ES-I3 (cell line): ENCODE data around the gene DEDD2.

ENCODE experiments used
- H3K36me3 ChIP-seq: 2 replicates; pipeline ENCODE4 v1.6.1; 2013; ENCODE audit warnings: mild to moderate bottlenecking, low read length, control low read depth, moderate library complexity; ENCODE audit not compliant: insufficient read depth
- H3K4me1 ChIP-seq: 2 replicates; pipeline ENCODE4 v1.6.1; 2013; ENCODE audit warnings: mild to moderate bottlenecking, control low read depth, low read length; ENCODE audit not compliant: insufficient read depth
- H3K9ac ChIP-seq: 2 replicates; pipeline ENCODE4 v1.6.1; 2013; ENCODE audit warnings: low read depth, mild to moderate bottlenecking, low read length, moderate library complexity
- H3K9me3 ChIP-seq: 2 replicates; pipeline ENCODE4 v1.6.1; 2013; ENCODE audit warnings: mild to moderate bottlenecking, low read length, moderate library complexity; ENCODE audit not compliant: control insufficient read depth, insufficient read depth

The DEDD2 gene

GRCh38 chr19:42202290-42202880 lies 15.1 kb downstream of the DEDD2 start:
- H3K36me3 ChIP-seq = peaks cover 5% of the 10 kb centered on the region; the same call in 1 of the 2 replicates
- H3K4me1 ChIP-seq = peaks cover 15% of the 10 kb centered on the region
- H3K9ac ChIP-seq = no peak overlapping the region

DNA sequence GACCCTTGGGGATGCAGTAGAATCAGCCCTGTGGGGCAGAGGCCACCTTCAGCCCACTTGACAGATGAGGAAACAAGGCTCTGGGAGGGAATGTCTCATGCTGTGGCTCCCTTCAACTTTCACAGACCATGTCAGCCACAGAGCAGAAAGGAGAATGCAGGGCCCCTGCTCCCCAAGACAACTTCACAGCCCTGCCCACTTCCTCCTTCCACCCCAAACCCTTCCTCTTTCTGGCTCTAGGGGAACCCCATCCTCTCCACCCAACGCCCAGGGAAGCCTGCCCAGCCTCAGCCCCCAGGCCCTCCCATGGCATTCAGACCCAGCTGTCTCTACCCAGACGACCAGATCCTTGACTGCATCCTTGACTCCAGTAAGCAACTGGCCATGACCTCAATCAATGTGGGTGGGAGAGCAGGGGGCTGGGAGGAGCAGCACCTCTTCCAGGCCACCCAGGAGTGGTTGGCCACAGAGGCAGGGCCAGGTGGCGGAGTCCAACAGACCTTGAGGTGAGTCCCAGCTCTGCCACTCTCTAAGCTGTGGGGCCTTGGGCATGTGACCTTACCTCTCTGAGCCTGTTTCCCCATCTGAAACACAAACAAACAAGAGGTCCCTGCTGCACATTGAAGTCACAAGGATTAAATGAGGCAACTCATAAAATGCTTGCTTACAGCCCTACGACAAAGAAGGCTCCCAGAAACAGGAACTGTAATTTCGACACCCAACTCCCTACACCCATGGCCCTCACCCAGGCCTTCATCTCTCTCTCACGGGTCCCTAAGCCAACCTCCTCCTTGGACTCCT lies 15.8 kb downstream of the DEDD2 start:
- Histone ChIP-seq H3K36me3 (peaks cover 5% of the 10 kb centered on the region; the same call in 1 of the 2 replicates), H3K4me1 (peaks cover 22% of the 10 kb centered on the region), H3K9ac (no peak overlapping the region), H3K9me3 (no peaks in the 10 kb centered on the region)

More at GRCh38 chr19:42202290-42202880, 15.1 kb downstream of the DEDD2 start:
- H3K9me3 ChIP-seq = no peaks in the 10 kb centered on the region

DNA sequence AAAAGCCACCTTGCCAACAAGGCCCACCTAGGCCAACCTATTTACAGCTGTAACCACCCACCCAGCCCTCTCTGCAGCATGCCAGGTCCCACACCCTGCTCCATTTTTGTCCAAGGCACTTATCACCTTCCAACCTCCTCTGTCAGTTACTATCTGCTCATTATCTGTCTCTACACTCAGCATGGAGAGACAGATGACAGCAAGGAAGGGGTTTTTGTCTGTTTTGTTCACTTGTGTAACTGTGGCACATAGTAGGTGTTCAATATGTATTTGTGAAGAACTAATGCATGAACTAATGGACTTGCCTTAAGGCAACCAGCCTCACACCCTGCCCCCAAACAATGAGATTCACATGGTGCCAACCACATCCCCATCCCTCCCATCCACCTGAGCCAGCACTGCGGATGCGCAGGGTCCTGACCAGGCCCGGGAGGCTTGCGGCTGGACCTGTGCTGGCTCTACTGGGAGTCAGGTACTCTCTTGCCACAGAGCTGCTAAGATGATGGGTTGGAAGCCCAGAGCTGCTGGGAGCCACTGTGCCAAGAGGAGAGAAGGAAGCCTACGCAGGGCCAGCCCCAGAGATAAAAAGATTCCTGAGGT lies 17.3 kb downstream of the DEDD2 start:
- H3K4me1 ChIP-seq = peaks cover 22% of the 10 kb centered on the region
- H3K36me3 ChIP-seq = peaks cover 5% of the 10 kb centered on the region; the same call in 1 of the 2 replicates
- no peak overlapping the region for H3K9ac ChIP-seq
- H3K9me3 ChIP-seq = no peaks in the 10 kb centered on the region

DNA sequence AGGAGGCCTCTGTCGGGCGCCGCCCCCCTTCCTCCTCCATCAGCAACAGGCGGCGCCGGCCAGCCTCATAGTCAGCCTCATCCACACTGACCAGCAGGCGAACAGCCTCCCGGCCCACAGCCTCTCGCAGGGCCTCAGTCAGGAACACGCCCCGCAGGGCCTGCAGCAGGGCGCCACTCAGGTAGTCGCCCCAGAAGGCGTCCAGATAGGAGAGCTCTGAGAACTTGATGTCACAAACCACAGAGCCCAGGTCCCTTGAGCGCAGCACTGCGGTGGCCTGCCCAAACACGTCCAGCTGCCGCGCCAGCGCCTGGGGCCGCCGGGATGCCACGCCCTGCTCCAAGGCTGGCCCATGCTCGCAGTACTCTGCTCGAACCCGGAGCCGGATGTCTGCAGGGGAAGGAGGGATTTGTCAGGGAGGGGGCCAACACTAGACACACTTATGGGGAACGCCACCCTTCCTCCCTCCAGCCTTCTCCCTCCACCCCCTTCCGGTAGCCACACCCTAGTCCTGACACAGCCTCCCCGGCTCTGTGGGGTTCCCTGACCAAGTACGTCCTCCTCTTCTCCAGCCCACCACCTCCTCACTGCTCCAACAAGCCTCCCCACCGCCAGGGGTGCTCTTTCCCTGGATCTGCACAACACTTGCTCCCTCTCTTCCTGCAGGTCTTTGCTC lies 17.9 kb downstream of the DEDD2 start:
- peak overlapping the region; percentile 7; the same call in 1 of the 2 replicates for H3K9ac ChIP-seq
- H3K4me1 ChIP-seq = peaks cover 22% of the 10 kb centered on the region
- peaks cover 5% of the 10 kb centered on the region; the same call in 1 of the 2 replicates for H3K36me3 ChIP-seq
- H3K9me3 ChIP-seq = no peaks in the 10 kb centered on the region

GRCh38 chr19:42198676-42199439 lies 18.6 kb downstream of the DEDD2 start:
- Histone ChIP-seq H3K9ac (no peak overlapping the region), H3K9me3 (no peaks in the 10 kb centered on the region), H3K4me1 (peaks cover 22% of the 10 kb centered on the region), H3K36me3 (peaks cover 5% of the 10 kb centered on the region; the same call in 1 of the 2 replicates)

DNA sequence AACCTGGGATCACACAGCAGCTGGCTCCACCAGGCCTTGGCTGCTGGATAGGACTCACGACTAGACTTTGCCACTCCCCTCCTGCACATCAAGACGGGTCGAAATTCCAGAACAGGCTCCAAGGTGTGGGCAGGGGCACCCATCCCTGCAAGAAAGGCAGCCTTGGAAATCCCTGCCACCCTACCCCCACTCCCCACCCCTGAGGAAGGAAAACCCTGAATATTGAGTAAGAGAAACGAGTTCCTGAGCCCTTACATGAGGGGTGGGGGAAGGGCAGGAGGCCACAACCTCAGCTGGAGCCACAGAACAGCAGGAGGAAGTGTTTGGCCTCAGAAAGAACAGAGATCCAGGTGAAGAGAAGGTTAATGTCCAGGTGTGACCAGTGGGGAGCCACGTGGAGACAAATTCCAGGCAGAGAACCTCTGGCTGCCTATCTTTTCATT lies 20.1 kb downstream of the DEDD2 start:
- Histone ChIP-seq H3K4me1 (peaks cover 22% of the 10 kb centered on the region), H3K9ac (no peak overlapping the region), H3K9me3 (peaks cover 6% of the 10 kb centered on the region), H3K36me3 (0 out of 2 replicates have a peak, but pooled peaks cover 5% of the 10 kb centered on the region)

DNA sequence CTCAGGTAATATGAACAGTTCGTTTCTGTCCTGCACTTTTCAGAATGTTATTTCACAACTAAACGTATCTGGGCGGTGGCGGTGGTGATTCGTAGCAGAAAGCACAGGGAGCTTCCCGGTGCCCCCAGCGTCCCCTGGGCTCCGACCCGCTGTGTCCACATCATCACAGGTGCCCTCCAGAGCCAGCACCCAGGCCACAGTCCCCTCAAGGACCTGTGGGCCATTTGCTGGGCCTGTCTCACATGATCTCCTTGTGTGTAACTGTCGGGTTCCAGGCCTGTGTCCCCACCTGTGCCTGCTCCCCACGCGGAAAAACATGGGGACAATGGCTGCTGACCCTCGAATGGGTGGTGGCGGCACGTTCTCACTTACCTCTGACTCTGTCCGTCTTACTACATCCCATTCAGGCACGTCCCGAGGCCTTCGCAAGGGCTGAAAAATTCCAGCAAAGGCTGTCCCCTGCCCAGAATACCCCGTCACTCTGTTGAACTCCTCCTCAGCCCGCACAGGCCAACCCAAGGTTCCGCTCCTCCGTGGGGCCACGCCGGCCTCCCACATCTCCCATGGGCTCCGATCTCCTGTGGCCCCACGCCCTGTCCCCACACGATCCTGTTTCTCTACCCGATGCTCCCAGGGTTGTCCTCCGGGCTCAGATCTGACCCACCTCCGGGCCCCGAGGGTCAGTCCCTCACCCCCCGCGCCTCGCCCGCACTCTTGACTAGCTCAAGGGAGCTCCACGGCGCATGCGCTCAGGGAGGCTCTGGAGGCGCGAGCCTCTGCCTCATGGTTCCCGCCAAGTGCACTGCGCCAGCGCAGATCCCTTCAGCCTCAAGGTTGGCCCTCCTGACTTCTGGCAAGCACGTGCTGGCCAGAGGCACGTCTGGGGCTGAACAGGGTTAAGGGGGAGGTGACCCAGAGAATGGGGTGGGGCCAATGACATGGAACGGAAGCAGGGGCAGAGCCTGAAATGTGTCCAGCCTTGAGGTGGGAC lies 21.2 kb downstream of the DEDD2 start:
- H3K4me1 ChIP-seq = peaks cover 22% of the 10 kb centered on the region
- no peak overlapping the region for H3K9ac ChIP-seq
- 0 out of 2 replicates have a peak, but pooled peaks cover 5% of the 10 kb centered on the region for H3K36me3 ChIP-seq
- peaks cover 6% of the 10 kb centered on the region for H3K9me3 ChIP-seq

DNA sequence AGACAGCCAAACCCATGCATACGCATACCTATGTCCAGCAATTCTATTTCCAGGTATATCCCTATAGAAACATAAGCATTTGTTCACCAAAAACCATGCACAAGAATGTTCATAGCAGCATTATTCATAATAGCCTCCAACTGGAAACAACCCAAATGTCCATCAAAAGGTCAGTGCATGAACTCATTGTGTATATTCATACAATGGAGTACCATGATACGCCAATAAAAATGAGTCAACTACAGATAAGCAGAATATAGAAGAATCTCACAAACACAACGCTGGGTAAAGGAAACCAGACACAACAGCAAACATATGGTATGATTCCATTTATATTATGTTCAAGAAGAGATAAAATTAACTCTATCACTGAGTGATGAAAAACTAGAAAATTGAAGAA lies 23.8 kb downstream of the DEDD2 start:
- H3K9ac ChIP-seq = no peak overlapping the region
- 0 out of 2 replicates have a peak, but pooled peaks cover 3% of the 10 kb centered on the region for H3K36me3 ChIP-seq
- H3K4me1 ChIP-seq = peaks cover 11% of the 10 kb centered on the region
- H3K9me3 ChIP-seq = peaks cover 6% of the 10 kb centered on the region

GRCh38 chr19:42193294-42193693 lies 24.2 kb downstream of the DEDD2 start:
- Histone ChIP-seq H3K4me1 (peaks cover 10% of the 10 kb centered on the region), H3K36me3 (no peaks in the 10 kb centered on the region), H3K9me3 (peaks cover 6% of the 10 kb centered on the region), H3K9ac (no peak overlapping the region)

GRCh38 chr19:42191855-42192254 lies 25.6 kb downstream of the DEDD2 start:
- Histone ChIP-seq H3K9me3 (peaks cover 6% of the 10 kb centered on the region), H3K36me3 (no peaks in the 10 kb centered on the region), H3K4me1 (peaks cover 2% of the 10 kb centered on the region), H3K9ac (no peak overlapping the region)

DNA sequence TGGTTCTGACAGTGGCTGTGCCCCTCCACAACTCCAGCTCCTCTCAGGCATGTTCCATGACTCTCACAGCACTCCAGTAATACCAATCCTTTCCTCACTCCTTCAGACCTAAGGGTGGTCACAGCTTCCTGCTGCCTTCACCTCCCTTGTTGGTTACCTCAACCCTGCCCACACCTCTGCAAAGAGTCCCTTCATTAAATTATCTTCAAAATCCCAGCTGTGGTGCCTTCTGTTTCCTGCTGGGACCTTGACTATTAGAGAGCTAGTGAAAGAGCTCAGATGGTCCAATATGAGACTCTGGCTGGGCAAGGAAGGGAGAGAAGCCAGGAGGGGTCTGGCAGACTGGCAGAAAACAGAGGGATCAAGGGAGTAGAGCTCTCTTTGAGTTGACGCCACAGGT lies 26.1 kb downstream of the DEDD2 start:
- Histone ChIP-seq H3K4me1 (no peaks in the 10 kb centered on the region; the same call in 1 of the 2 replicates), H3K9ac (no peak overlapping the region), H3K36me3 (no peaks in the 10 kb centered on the region), H3K9me3 (peaks cover 6% of the 10 kb centered on the region)

DNA sequence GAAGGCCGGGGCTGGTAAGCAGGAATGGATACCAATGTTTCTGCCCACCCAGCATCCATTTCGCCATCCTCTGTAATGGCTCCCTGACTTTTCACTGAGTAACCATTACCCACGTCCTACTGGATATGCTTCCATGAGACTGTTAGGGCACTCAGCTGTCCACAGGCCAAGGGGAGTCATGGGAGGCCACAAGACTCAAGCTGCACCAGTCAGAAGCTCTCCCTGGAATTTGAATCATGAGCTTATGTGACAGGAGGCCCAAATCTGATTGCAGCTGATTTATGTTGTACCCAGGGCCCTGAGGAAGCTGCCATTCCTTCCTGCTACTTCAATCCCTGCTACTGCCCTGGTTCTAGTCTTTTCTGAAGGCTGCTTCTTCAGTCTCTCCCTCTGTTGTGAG lies 28.3 kb downstream of the DEDD2 start:
- Histone ChIP-seq H3K36me3 (no peaks in the 10 kb centered on the region), H3K9me3 (peaks cover 6% of the 10 kb centered on the region), H3K9ac (no peak overlapping the region)

DNA sequence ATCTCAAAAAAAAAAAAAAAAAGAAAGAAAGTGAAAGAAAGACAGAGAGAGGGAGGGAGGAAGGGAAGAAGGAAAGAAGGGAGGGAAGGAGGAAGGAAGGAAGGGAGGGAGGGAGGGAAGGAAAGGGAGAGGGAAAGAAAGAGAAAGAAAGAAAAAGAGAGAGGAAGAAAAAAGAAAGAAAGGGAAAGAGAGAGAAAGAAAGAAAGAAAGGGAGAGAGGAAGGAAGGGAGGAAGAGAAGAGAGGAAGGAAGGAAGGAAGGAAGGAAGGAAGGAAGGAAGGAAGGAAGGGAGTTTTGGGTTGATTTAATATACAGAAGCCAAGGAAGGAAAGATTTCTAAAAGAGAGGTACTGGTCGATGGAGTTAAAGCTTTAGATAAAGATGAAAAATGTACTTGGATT lies 28.8 kb downstream of the DEDD2 start:
- Histone ChIP-seq H3K4me1 (no peaks in the 10 kb centered on the region; the same call in 1 of the 2 replicates), H3K9ac (no peak overlapping the region), H3K9me3 (peaks cover 5% of the 10 kb centered on the region), H3K36me3 (no peaks in the 10 kb centered on the region)

More for the DNA sequence above, 28.3 kb downstream of the DEDD2 start:
- H3K4me1 ChIP-seq = no peaks in the 10 kb centered on the region; the same call in 1 of the 2 replicates
